ENCODE measurements around the gene ZNF518B. TPM values are rescaled to one million over a fixed set of nuclear protein-coding genes. Genes with fewer than 3 reads are reported as not detected.

The ZNF518B gene
- total and polyA plus RNA-seq, 9 of the 15 experiments (the other 6 are each of a cell fraction or from before 2014, with no cell fraction given) = 13.1 to 48.9 (median 37.5) TPM

DNA sequence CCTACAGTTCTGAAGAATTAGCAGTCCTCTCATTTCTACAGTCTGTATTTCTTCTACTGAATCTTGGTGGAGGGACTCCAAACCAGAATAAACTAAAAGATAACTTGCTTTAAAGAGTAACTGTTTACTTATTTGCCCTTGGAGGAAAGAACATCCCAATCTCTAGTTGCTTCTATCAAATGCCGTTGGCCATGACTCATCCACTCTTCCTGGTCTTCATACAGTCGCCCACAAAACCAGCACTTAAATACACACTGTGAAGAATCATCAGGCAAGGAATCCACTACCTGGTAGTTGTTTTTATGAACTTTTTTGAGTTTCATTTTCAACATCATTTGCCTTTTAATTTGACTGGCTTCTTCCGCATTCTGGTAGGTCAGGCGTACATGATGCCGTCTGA lies 14.2 kb downstream of the ZNF518B start (continued):
- TF ChIP-seq TAF15 (IDR thresholded peaks at IDR 0.05; ENCODE audit: low read depth, low read length) = no peak

- in situ Hi-C loops (cut with MboI) (no loop called here), intact Hi-C loops (cut with micrococcal nuclease) (no loop called here)
- Histone ChIP-seq H3K9ac (ENCODE audit: insufficient read depth in 1 of 2, low read depth in 2 of 2, low read length in 2 of 2) (no peak overlapping the region), H3K27me3 (ENCODE audit: control insufficient read depth in 2 of 2, insufficient read depth in 2 of 2, low read length in 2 of 2) (no peaks in the 10 kb centered on the region), H3K4me3 (no peak overlapping the region), H3K4me2 (ENCODE audit: insufficient read depth, low read length) (no peak overlapping the region), H3K4me1 (replicated peaks in 1 of 2; ENCODE audit: control insufficient read depth in 2 of 2, insufficient read depth in 2 of 2, low read length in 2 of 2) (no peaks in the 10 kb centered on the region), H3K79me2 (ENCODE audit: control insufficient read depth, insufficient read depth, low read length) (no peaks in the 10 kb centered on the region), H3K27ac (ENCODE audit: extremely low read depth, low read depth, low read length) (no peak overlapping the region), H2AFZ (ENCODE audit: low read depth, low read length) (no peak overlapping the region), H4K20me1 (replicated peaks; ENCODE audit: control insufficient read depth, insufficient read depth, low read length) (no peaks in the 10 kb centered on the region), H3K36me3 (ENCODE audit: control insufficient read depth, insufficient read depth, low read length) (peaks cover 33% of the 10 kb centered on the region), H3K9me3 (replicated peaks; ENCODE audit: control insufficient read depth, insufficient read depth, low read depth, low read length) (peaks cover 17% of the 10 kb centered on the region), H3K9me1 (ENCODE audit: control insufficient read depth, insufficient read depth, low read length) (no peaks in the 10 kb centered on the region)
- peak in 1 of 4 experiments; percentile 16 for DNase-seq (ENCODE audit: extremely low read depth in 1 of 4, low spot score in 3 of 4)
- 0 out of 2 replicates have a peak, but pooled peaks have one; percentile 39 for TF ChIP-seq POLR2AphosphoS2 (IDR thresholded peaks at IDR 0.05; ENCODE audit: low read length)
- no peak for TF ChIP-seq ZFP91 (CRISPR knock-in tag; IDR thresholded peaks at IDR 0.05)
- no peak for TF ChIP-seq EZH2 (IDR thresholded peaks at IDR 0.05; ENCODE audit: borderline replicate concordance, low read depth, low read length)
- TF ChIP-seq ADNP (tag; IDR thresholded peaks at IDR 0.05) = no peak
- no peak for TF ChIP-seq ZNF232 (CRISPR knock-in tag; IDR thresholded peaks at IDR 0.05)
- 0 out of 2 replicates have a peak, but pooled peaks have one; percentile 27 for TF ChIP-seq SUPT5H (IDR thresholded peaks at IDR 0.05)
- TF ChIP-seq POLR2A (conservative IDR thresholded peaks at IDR 0.05) = peak; percentile 35; the same call in 1 of the 2 replicates
- no peak for TF ChIP-seq ZNF408 (CRISPR knock-in tag; IDR thresholded peaks at IDR 0.05; ENCODE audit: low read depth)
- TF ChIP-seq ZNF785 (CRISPR knock-in tag; IDR thresholded peaks at IDR 0.05) = no peak
- TF ChIP-seq, protein P1, sequence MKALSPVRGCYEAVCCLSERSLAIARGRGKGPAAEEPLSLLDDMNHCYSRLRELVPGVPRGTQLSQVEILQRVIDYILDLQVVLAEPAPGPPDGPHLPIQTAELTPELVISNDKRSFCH (CRISPR knock-in tag; IDR thresholded peaks at IDR 0.05) = no peak
- TF ChIP-seq, protein P1 (tag; IDR thresholded peaks at IDR 0.05) = no peak
- TF ChIP-seq ZNF274 (IDR thresholded peaks at IDR 0.05; ENCODE audit: borderline replicate concordance, low read depth, low read length) = no peak
- TF ChIP-seq, protein P2, sequence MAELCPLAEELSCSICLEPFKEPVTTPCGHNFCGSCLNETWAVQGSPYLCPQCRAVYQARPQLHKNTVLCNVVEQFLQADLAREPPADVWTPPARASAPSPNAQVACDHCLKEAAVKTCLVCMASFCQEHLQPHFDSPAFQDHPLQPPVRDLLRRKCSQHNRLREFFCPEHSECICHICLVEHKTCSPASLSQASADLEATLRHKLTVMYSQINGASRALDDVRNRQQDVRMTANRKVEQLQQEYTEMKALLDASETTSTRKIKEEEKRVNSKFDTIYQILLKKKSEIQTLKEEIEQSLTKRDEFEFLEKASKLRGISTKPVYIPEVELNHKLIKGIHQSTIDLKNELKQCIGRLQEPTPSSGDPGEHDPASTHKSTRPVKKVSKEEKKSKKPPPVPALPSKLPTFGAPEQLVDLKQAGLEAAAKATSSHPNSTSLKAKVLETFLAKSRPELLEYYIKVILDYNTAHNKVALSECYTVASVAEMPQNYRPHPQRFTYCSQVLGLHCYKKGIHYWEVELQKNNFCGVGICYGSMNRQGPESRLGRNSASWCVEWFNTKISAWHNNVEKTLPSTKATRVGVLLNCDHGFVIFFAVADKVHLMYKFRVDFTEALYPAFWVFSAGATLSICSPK (IDR thresholded peaks at IDR 0.05; ENCODE audit: borderline replicate concordance) = no peak
- TF ChIP-seq HMG20A (CRISPR knock-in tag; conservative IDR thresholded peaks at IDR 0.05) = no peak
- TF ChIP-seq, protein P3, sequence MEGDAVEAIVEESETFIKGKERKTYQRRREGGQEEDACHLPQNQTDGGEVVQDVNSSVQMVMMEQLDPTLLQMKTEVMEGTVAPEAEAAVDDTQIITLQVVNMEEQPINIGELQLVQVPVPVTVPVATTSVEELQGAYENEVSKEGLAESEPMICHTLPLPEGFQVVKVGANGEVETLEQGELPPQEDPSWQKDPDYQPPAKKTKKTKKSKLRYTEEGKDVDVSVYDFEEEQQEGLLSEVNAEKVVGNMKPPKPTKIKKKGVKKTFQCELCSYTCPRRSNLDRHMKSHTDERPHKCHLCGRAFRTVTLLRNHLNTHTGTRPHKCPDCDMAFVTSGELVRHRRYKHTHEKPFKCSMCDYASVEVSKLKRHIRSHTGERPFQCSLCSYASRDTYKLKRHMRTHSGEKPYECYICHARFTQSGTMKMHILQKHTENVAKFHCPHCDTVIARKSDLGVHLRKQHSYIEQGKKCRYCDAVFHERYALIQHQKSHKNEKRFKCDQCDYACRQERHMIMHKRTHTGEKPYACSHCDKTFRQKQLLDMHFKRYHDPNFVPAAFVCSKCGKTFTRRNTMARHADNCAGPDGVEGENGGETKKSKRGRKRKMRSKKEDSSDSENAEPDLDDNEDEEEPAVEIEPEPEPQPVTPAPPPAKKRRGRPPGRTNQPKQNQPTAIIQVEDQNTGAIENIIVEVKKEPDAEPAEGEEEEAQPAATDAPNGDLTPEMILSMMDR (IDR thresholded peaks at IDR 0.05 in 2 of 3, conservative IDR thresholded peaks at IDR 0.05 in 1 of 3; ENCODE audit: insufficient read depth in 2 of 3, low read depth in 1 of 3, low read length in 3 of 3) = peak in 1 of 3 experiments; percentile 12; a peak in 1 of 6 replicates
- no peak for FAIRE-seq
- 55% methylated on average over 4 of the region's 4 CpGs for WGBS (ENCODE audit: insufficient coverage, low coverage, missing lambda C conversion rate)
- ChIA-PET POLR2A (interaction anchor here (1.1 to 1.3 kb wide), 2 partner anchors 20 to 271 kb away, joined by 3 to 5 read pairs; no protein-coding TSS in a partner anchor), CTCF (ENCODE audit: low intra/inter-chr PET ratio) (no interaction called here)
- ATAC-seq = peak; percentile 61
- TSS peak; percentile 2 for BruUV-seq (replicated peaks)
Measured at GRCh38 chr4:10441512-10441911, 15.7 kb downstream of the ZNF518B start.

Data from K562 (cell line).